Adrenal gland (tissue), 5 donors: ENCODE results near the gene COX19.

Experiments
- CTCF ChIP-seq, 6 experiments: fragments of 450-650 bp in 4 of 6; fragments of 200-600 bp in 2 of 6; sonication (generic) in 1 of 6; IDR thresholded peaks; 1 replicate in 5 of 6; 2 replicates in 1 of 6; pipeline versions ENCODE4 v1.5.1 to v1.8.0; 2016 to 2021; ENCODE audit warnings: antibody characterized with exemption in 6 of 6, mild to moderate bottlenecking in 2 of 6, moderate library complexity in 1 of 6
- POLR2A ChIP-seq, 2 donors: fragments of 450-650 bp; IDR thresholded peaks; one replicate each; pipeline ENCODE4 v1.6.1; 2017; ENCODE audit warnings: antibody characterized with exemption in 2 of 2, mild to moderate bottlenecking in 2 of 2, moderate library complexity in 1 of 2
- donor health status: DM: no; HTN: no; CAD: no.

GRCh38 chr7:997404-998395 lies 22.4 kb upstream of the COX19 start:
- TF ChIP-seq CTCF (IDR thresholded peaks at IDR 0.05), result no peak
- TF ChIP-seq POLR2A (IDR thresholded peaks at IDR 0.05), result no peak
